HCEC 1CT (cell line): Measurements from ENCODE around the gene PCDHGA8.
"Not testable (repeated sequence)": the region's sequence is repeated elsewhere in the genome, so short reads cannot be mapped to it uniquely, and the experiment has no call there.

ENCODE experiments used
- DNase-seq: peaks from one replicate; pipeline ENCODE4 v3.0.0-alpha.2; 2017

Gene PCDHGA8

DNA sequence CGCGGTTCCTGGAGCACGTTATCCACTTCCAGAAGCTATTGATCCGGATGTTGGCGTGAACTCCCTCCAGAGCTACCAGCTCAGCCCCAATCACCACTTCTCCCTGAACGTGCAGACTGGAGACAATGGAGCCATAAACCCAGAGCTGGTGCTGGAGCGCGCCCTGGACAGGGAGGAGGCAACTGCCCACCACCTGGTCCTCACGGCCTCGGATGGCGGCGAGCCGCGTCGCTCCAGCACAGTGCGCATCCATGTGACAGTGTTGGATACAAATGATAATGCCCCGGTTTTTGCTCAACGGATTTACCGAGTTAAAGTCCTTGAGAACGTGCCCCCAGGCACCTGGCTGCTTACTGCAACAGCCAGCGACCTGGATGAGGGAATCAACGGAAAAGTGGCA is 11.0 kb downstream of the PCDHGA8 start:
- no peak for DNase-seq

DNA sequence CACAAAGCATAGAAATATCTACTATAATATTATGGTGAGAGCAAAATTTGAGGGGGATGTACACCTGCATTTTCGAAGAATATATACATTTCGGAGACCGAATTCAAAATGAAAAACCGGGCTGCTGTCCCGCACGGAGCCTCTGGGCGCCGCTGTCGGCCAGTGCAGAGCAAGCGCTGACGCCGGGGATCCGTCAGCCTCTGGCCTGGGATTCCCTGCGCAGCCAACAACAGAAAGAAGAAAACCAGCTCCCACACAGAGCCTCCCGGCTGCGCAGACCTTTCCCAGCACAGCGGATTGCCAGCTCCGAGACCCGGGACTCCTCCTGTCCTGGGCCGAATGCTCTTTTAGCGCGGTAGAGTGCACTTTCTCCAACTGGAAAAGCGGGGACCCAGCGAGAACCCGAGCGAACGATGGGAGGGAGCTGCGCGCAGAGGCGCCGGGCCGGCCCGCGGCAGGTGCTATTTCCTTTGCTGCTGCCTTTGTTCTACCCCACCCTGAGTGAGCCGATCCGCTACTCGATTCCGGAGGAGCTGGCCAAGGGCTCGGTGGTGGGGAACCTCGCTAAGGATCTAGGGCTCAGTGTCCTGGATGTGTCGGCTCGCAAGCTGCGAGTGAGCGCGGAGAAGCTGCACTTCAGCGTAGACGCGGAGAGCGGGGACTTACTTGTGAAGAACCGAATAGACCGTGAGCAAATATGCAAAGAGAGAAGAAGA is 15.5 kb downstream of the PCDHGA8 start, which contains the start of gene PCDHGB6:
Gene PCDHGB6 (plus strand): TSS at position 232 of the 716 bp plus-strand sequence. CDS start 182 bp downstream, at position 414.
- not testable (repeated sequence) for DNase-seq

DNA sequence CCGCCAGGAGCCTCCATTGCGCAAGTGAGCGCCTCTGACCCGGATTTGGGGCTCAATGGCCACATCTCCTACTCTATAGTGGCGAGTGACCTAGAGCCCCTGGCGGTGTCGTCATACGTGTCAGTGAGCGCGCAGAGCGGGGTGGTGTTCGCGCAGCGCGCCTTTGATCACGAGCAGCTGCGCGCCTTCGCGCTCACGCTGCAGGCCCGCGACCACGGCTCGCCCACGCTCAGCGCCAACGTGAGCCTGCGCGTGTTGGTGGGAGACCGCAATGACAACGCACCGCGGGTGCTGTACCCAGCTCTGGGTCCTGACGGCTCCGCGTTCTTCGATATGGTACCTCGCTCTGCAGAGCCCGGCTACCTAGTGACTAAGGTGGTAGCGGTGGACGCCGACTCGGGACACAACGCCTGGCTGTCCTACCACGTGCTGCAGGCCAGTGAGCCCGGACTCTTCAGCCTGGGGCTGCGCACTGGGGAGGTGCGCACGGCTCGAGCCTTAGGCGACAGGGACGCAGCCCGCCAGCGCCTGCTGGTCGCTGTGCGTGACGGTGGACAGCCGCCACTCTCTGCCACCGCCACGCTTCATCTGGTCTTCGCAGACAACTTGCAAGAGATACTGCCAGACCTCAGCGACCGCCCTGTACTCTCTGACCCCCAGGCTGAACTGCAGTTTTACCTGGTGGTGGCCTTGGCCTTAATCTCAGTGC is 17.3 kb downstream of the PCDHGA8 start:
- DNase-seq = no peak

DNA sequence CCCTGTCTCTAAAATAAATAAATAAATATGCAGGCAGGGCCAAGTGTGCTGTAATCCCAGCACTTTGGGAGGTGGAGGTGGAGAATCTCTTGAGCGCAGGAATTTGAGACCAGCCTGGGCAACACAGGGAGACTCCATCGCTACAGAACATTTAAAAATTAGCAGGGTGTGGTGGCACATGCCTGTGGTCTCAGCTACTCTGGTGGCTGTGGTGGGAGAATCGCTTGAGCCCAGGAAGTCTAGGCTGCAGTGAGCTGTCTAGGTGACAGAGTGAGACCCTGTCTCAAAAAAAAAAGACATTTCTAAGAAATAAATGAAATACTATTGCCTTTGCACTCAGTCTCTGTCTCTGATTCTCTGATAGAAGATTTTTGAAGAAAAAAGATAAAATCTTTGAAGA is 19.1 kb downstream of the PCDHGA8 start:
- DNase-seq = no peak

DNA sequence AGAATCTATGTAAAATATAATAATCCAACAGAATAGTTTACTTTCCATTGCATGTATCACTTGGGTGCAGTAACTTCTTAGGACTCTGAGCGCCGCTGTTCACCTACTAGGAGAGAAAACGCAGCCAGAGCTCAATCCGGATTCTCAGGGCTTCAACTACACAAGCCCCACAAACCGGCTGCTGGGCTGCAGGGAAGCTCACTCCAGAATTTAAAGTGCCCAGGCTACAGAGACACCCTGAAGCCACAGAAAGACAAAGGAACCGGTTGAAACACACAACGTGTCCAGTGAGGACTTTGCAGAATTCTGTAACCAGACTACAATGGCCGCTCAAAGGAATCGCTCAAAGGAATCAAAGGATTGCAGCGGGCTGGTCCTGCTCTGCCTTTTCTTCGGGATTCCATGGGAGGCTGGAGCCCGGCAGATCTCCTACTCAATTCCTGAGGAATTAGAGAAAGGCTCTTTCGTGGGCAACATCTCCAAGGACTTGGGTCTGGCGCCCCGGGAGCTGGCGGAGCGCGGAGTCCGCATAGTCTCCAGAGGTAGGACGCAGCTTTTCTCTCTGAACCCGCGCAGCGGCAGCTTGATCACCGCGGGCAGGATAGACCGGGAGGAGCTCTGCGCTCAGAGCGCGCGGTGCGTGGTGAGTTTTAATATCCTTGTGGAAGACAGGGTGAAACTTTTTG is 20.6 kb downstream of the PCDHGA8 start, which contains the start of gene PCDHGA10:
Gene PCDHGA10 (plus strand): TSS at position 134 of the 686 bp plus-strand sequence. CDS start 189 bp downstream, at position 323.
- DNase-seq = peak; percentile 73

DNA sequence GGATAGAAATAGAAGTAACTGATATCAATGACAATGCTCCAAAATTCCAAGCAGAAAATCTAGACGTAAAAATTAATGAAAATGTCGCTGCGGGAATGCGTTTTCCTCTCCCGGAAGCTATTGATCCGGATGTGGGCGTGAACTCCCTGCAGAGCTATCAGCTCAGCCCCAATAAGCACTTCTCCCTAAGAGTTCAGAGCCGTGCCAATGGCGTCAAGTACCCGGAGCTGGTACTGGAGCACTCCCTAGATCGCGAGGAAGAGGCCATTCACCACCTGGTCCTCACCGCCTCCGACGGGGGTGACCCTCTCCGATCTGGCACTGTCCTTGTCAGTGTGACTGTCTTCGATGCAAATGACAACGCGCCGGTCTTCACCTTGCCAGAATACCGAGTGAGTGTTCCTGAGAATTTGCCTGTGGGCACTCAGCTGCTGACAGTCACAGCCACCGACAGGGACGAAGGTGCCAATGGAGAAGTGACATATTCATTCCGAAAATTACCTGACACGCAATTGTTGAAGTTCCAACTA is 21.2 kb downstream of the PCDHGA8 start:
- DNase-seq = no peak

DNA sequence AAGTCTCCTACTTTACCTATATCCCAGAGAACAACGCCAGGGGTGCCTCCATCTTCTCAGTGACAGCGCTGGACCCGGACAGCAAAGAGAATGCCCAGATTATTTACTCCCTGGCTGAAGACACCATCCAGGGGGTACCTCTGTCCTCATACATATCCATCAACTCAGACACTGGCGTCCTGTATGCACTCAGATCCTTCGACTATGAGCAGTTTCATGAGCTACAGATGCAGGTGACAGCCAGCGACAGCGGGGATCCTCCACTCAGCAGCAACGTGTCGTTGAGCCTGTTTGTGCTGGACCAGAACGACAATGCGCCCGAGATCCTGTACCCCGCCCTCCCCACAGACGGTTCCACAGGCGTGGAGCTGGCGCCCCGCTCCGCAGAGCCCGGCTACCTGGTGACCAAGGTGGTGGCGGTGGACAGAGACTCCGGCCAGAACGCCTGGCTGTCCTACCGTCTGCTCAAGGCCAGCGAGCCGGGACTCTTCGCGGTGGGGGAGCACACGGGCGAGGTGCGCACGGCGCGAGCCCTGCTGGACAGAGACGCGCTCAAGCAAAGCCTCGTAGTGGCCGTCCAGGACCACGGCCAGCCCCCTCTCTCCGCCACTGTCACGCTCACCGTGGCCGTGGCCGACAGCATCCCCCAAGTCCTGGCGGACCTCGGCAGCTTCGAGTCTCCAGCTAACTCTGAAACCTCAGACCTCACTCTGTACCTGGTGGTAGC is 22.3 kb downstream of the PCDHGA8 start:
- DNase-seq = not testable (repeated sequence)

DNA sequence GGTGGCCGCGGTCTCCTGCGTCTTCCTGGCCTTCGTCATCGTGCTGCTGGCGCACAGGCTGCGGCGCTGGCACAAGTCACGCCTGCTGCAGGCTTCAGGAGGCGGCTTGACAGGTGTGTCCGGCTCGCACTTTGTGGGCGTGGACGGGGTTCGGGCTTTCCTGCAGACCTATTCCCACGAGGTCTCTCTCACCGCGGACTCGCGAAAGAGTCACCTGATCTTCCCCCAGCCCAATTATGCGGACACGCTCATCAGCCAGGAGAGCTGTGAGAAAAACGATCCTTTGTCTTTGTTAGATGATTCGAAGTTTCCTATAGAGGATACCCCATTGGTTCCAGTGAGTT is 22.8 kb downstream of the PCDHGA8 start:
- not testable (repeated sequence) for DNase-seq

DNA sequence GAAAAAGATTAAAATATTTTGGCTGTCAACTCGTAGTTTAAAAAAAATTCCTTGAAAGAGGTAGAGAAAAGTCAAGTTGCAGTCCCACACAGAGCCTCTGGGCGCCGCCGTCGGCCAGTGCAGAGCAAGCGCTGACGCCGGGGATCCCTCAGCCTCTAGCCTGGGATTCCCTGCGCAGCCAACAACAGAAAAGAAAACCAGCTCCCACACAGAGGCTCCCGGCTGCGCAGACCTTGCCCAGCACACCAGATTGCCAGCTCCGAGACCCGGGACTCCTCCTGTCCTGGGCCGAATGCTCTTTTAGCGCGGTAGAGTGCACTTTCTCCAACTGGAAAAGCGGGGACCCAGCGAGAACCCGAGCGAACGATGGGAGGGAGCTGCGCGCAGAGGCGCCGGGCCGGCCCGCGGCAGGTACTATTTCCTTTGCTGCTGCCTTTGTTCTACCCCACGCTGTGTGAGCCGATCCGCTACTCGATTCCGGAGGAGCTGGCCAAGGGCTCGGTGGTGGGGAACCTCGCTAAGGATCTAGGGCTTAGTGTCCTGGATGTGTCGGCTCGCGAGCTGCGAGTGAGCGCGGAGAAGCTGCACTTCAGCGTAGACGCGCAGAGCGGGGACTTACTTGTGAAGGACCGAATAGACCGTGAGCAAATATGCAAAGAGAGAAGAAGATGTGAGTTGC is 25.2 kb downstream of the PCDHGA8 start, which contains the start of gene PCDHGB7:
Gene PCDHGB7 (plus strand): TSS at position 184 of the 679 bp plus-strand sequence. CDS start 183 bp downstream, at position 367.
- DNase-seq = peak; percentile 70

DNA sequence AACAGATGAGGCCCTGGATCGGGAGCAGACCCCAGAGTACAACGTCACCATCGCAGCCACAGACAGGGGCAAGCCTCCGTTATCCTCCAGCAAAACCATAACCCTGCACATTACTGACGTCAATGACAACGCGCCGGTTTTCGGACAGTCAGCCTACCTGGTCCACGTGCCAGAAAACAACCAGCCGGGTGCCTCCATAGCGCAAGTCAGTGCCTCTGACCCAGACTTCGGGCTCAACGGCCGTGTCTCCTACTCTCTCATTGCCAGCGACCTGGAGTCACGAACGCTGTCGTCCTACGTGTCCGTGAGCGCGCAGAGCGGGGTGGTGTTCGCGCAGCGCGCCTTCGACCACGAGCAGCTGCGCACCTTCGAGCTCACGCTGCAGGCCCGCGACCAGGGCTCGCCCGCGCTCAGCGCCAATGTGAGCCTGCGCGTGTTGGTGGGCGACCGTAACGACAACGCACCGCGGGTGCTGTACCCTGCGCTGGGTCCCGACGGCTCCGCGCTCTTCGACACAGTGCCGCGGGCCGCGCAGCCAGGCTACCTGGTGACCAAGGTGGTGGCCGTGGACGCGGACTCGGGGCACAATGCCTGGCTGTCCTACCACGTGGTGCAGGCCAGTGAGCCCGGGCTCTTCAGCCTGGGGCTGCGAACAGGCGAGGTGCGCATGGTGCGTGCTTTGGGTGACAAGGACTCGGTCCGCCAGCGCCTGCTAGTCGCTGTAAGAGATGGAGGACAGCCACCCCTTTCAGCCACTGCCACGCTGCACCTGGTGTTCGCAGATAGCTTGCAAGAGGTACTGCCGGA is 26.8 kb downstream of the PCDHGA8 start:
- DNase-seq = no peak

DNA sequence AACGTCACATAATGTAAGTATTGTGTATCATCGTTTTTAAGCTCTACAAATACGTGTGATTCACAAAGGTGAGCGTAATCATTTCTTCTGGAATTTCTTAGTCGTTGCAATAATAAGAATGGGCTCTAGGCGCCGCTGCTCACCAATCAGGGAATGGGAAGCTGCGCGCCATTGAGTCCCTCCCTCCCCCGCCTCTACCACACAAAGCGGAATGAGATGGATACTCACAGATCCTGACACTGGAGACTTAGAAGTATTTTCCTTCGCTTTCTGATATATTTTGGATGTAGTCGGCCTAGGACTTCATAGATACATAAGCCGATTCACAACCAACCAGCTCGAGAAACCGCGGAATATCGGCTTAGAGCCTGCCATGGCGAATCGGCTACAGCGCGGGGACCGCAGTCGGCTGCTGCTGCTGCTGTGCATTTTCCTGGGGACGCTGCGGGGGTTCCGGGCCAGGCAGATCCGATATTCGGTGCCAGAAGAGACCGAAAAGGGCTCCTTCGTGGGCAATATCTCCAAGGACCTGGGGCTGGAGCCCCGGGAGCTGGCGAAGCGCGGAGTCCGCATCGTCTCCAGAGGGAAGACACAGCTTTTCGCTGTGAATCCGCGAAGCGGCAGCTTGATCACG is 28.5 kb downstream of the PCDHGA8 start, which contains the start of gene PCDHGA11:
Gene PCDHGA11 (plus strand): TSS at position 197 of the 634 bp plus-strand sequence. CDS start 177 bp downstream, at position 374.
- DNase-seq = peak; percentile 13

DNA sequence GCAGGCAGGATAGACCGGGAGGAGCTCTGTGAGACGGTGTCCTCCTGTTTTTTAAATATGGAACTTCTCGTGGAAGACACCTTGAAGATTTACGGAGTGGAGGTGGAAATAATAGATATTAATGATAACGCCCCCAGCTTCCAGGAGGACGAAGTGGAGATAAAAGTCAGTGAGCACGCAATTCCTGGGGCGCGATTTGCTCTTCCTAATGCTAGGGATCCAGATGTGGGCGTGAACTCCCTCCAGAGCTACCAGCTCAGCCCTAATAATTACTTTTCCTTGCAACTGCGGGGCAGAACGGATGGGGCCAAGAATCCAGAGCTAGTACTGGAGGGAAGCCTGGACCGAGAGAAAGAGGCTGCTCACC is 29.0 kb downstream of the PCDHGA8 start:
- no peak for DNase-seq

DNA sequence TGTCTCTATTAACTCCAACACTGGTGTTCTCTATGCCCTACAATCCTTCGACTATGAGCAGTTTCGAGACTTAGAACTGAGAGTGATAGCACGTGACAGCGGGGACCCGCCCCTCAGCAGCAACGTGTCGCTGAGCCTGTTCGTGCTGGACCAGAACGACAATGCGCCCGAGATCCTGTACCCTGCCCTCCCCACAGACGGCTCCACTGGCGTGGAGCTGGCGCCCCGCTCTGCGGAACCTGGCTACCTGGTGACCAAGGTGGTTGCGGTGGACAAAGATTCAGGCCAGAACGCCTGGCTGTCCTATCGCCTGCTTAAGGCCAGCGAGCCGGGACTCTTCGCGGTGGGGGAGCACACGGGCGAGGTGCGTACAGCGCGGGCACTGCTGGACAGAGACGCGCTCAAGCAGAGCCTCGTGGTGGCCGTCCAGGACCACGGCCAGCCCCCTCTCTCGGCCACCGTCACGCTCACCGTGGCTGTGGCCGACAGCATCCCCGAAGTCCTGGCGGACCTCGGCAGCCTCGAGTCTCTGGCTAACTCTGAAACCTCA is 30.4 kb downstream of the PCDHGA8 start:
- DNase-seq = no peak

DNA sequence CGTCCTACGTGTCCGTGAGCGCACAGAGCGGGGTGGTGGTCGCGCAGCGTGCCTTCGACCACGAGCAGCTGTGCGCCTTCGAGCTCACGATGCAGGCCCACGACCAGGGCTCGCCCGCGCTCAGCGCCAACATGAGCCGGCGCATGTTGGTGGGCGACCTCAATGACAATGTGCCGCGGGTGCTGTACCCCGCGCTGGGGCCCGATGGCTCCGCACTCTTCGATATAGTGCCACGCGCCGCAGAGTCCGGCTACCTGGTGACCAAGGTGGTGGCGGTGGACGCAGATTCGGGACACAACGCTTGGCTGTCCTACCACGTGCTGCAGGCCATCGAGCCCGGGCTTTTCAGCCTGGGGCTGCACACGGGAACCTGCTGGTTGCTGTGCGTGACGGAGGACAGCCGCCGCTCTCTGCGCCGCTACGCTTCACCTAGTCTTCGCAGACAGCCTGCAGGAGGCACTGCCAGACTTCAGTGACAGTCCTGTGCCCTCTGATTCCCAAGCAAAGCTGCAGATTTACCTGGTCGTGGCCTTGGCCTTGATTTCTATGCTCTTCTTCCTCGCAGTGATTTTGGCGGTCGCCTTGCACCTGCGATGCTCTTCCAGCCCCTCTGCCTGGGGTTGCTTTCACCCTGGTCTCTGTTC is 35.5 kb downstream of the PCDHGA8 start:
- no peak for DNase-seq

DNA sequence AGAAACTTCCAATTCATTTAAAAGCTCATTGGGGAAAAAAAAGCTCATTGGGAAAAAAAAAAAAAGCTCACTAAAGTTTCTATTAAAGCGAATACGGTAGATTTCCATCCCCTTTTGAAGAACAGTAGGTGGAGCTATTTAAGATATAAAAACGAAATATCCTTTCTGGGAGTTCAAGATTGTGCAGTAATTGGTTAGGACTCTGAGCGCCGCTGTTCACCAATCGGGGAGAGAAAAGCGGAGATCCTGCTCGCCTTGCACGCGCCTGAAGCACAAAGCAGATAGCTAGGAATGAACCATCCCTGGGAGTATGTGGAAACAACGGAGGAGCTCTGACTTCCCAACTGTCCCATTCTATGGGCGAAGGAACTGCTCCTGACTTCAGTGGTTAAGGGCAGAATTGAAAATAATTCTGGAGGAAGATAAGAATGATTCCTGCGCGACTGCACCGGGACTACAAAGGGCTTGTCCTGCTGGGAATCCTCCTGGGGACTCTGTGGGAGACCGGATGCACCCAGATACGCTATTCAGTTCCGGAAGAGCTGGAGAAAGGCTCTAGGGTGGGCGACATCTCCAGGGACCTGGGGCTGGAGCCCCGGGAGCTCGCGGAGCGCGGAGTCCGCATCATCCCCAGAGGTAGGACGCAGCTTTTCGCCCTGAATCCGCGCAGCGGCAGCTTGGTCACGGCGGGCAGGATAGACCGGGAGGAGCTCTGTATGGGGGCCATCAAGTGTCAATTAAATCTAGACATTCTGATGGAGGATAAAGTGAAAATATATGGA is 38.1 kb downstream of the PCDHGA8 start, which contains the start of gene PCDHGA12:
Gene PCDHGA12 (plus strand): TSS at position 176 of the 782 bp plus-strand sequence. CDS start 253 bp downstream, at position 429.
- peak; percentile 79 for DNase-seq

DNA sequence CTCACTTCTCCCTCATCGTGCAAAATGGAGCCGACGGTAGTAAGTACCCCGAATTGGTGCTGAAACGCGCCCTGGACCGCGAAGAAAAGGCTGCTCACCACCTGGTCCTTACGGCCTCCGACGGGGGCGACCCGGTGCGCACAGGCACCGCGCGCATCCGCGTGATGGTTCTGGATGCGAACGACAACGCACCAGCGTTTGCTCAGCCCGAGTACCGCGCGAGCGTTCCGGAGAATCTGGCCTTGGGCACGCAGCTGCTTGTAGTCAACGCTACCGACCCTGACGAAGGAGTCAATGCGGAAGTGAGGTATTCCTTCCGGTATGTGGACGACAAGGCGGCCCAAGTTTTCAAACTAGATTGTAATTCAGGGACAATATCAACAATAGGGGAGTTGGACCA is 38.9 kb downstream of the PCDHGA8 start:
- no peak for DNase-seq

DNA sequence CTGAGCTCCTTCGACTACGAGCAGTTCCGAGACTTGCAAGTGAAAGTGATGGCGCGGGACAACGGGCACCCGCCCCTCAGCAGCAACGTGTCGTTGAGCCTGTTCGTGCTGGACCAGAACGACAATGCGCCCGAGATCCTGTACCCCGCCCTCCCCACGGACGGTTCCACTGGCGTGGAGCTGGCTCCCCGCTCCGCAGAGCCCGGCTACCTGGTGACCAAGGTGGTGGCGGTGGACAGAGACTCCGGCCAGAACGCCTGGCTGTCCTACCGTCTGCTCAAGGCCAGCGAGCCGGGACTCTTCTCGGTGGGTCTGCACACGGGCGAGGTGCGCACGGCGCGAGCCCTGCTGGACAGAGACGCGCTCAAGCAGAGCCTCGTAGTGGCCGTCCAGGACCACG is 39.9 kb downstream of the PCDHGA8 start:
- DNase-seq = not testable (repeated sequence)

DNA sequence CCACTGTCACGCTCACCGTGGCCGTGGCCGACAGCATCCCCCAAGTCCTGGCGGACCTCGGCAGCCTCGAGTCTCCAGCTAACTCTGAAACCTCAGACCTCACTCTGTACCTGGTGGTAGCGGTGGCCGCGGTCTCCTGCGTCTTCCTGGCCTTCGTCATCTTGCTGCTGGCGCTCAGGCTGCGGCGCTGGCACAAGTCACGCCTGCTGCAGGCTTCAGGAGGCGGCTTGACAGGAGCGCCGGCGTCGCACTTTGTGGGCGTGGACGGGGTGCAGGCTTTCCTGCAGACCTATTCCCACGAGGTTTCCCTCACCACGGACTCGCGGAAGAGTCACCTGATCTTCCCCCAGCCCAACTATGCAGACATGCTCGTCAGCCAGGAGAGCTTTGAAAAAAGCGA is 40.3 kb downstream of the PCDHGA8 start:
- DNase-seq = not testable (repeated sequence)

DNA sequence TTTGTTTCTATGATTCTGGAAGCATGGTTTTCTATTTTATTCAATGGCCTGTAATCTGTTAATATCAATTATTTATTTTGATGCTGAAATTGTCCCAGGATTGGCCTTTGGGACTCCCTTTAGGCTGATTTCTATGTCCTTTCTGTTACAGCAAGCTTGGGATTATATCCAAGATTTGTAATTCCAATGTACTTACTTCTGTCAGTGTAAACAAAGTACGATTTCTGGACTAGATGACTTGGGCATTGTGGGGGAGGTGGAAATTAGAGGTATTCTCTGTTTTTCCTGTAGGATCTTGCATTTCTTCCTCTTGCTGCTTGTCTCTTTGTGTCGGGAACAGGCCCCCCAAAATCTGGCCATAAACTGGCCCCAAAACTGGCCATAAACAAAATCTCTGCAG is 41.6 kb downstream of the PCDHGA8 start:
- DNase-seq = peak; percentile 24
